GM18868 (cell line): ENCODE data around the gene DHX30.

ENCODE experiments used
- ATAC-seq: cut with Tn5 transposase; IDR thresholded peaks from one replicate; pipeline ENCODE4 v1.9.1; 2021; ENCODE audit warnings: mild to moderate bottlenecking, moderate library complexity; ENCODE audit not compliant: unreplicated experiment

The DHX30 gene

DNA sequence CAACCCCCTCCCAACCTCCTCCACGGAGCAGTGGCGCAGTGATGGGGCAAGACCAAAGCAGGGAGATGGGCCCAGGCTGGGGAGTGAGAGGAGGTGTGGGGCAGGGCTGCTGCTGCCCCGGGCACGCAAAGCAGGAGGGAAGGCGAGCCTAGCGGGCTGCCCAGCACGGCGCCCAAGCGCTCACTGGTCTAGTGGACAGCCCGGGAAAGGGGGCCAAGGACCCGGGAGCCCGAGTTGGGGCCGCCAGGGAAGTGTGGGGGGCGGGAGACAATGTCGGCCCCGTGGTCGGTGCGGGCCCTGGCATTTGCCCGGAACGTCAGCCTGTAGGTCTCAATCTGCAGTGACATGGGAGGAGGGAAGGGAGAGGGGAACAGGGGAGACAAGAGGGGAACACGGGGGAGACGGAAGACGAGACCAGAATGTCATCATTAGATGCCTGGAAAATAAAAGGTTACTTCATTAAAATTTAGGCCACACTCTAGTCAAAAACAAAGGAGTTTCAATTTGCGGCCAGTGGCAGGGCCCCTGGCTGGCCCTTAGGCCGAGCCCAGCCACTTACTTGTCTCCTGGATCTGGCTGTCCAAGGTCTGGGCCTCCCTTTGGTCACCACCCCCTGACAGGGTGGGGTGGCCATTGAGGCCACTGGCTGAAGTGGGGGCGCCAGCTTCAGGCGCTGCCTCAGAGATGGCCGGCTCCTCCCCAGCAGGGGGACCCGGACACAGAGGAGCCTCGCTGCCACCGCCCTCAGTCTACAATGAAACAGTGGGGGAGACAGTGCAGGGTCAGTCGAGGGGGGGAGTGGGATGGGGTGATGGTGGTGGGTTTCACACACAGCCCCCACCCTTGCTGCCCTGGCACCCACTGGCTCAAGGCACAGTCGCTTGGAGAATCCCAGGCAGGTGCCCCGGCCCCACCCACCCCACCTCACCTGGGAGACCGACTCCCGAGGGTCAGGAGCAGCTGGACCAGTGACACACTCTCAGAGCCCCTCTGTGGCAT lies 50.0 kb downstream of the DHX30 start:
- ATAC-seq: no peak

DNA sequence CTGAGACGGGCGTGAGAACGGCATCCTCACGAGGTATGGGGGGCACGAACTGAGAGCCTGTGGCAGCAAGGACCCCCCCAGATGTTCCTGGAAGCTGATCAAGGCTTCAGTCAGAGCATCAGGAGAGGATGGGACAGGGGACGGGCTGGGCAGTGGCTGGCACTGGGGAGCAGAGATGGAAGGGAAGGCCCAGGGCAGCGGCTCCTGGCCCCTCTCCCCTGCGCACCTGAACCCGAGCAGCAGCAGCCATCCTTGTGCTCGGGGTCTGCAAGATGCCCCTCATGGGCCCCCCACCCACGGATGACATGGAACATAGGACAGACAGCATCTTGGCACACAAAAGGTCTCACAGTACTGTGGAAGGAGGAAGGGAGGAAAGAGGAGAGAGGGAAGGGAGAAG lies 51.3 kb downstream of the DHX30 start:
- no peak for ATAC-seq

DNA sequence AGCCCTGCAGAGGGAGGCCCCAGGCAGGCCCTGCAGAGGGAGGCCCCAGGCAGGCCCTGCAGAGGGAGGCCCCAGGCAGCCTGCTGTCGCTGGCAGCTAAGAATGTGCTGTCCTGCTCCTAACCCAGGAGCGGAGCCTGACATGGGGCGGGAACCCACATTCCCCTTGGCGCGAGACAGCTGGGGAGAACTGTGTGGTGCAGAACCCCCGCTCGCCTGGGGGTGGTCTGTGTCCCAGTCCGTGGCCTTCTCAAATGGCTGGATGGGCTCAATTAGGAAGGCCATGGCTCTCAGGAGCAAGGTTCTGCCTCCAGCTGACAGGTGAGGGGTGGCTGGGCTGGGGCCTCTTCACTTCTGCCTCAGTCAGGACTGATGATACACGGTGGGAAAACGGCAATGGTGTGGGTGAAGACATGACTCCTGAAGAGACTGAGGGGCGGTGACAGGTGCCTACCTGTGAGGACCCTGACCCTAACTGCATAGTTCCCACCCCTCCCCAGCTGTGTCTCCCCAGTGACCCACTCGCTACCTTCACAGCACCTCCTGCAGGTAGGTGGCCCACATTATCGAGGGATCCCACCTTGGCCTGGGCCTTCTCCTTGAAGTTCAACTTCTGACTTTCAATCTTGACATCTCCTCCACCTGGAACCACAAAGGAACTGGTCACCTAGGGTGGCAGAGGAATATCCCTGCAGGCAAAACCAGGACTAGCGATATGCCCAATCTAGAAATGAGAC lies 52.0 kb downstream of the DHX30 start:
- no peak for ATAC-seq

DNA sequence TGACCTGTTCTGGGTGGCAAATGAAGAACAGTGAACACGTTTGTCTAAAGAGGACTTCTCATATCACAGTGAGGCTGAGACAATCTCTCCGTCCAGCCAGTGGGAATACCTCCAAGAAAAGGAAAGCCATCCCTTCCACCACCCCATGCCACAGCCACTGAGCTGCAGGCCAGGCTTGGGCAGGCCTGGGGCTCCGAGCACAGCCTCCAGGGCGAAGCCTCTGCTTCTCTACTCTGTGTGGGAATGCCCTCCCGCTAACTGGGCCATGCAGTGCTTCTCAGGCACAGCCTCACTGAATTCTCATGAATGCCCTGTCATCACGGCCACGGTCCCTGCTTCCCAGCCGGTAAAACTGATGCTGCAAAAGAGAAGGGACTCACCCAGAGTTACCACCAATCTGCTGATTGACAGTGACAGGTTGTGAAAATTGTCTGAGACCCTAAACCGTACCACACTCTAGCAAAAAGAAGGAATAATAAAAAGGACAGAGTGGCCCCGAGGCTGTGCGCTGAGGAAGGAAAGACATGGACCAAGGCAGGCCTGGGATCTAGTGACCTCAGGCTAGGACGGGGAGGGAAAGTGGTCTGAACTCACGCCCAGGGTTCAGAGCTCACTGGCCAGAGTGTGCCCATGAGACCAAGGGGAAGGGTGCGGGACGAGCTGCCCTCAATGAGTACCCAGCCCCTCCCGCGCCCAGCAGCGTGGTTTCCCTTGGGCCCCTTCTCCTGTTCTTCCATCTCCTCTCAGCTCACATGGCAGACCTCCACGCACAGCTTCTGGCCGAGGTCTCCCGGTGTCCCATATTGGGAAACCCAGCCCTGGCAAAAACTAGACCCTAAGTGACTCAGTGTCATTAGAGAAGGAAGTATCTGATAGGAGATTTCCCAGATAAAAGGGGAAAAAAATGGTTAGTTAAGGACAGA lies 52.8 kb downstream of the DHX30 start:
- no peak for ATAC-seq

DNA sequence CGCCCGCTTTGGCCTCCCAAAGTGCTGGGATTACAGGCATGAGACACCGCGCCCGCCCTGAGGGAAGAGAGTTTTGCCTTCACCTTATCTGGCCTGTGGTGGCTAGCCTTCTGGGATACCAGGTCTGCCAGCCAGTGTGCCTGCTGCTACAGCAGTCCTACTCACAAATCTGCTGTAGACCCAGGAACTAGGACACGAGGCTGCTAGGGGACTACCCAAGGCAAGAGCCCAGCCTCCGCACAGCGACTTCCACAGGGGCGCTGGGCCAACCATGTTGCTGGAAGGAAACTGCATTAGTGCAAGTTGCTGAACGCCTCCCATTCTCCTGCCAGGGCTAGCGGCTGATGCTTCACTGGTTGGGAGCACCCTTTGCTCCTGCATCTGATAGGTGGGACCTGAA lies 53.7 kb downstream of the DHX30 start:
- no peak for ATAC-seq

DNA sequence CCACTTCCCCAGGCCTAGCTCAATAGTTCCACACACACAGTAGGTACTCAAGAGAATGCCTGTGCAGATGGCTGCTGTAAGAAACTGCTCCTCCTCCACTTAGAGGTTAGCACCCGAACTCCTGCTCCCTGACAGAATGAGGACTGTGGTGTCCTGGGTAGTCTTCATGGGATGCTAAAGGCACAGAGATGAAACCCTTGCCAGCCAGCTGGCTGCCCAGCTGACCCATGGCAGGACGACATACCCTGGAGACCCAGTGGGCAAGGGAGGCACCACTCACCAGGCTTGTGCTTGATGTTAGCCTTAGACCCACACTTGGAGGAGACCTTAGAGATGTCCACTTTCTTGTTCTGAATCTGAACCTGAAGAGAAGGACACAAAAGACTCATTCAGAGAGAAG lies 54.2 kb downstream of the DHX30 start:
- no peak for ATAC-seq

DNA sequence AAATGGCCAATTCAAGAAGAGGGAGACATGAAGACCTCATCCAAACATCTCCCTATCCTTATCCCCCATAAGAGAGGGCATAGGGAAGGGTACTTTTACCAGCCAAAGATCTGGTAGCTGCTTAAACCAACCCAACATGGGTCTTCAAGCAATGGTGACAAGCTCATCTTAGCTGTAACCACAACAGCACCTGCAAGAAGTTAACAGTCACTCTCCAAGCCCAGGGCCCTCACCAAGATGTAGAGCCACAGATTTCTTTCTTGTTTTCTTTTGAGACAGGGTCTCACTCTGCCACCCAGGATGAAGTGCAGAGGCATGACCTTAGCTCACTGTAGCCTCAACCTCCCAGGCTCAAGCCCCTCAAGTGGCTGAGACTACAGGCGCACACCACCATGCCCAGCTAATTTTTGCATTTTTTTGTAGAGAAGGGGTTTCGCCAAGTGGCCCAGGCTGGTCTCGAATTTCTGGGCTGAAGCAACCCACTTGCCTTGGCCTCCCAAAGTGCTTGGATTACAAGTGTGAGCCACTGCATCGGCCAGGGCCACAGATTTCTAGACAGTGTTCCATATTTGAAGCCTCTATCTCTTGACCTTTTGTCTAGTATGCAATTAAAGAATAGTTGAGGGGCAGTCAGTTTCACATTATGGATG lies 57.1 kb downstream of the DHX30 start:
- no peak for ATAC-seq

DNA sequence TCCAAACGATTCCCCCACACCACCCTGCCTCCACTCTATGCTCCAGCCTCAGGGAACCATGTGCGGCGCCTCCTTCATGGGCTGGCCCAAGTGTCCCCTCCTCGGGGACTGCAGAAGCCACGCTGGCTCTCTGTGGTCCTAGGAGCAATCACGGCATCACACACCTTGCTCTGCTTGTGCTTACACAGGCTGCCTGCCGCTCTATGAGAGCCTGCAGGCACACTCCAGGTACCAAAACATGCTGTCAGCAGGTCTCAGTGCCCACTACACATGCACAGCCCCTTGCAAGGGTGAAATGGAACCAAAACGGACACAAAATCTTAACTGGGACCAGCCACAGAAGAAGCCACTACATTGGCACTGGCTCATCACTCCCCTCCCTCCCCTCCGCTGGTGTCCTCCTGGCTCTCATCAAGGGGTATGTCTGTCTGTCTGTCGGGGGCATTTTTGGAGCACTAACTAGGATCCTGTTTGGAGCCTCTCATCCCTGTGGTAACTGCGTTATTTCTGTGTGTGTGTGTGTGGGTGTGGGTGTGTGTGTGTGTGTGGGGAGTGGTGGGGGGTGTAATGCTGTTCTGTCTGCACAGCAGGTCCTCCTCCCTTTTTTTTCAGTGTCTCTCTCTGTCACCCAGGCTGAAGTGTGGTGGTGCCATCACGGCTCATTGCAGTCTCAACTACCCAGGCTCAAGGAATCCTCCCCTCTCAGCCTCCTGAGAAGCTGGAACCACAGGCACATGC lies 60.6 kb downstream of the DHX30 start:
- no peak for ATAC-seq

DNA sequence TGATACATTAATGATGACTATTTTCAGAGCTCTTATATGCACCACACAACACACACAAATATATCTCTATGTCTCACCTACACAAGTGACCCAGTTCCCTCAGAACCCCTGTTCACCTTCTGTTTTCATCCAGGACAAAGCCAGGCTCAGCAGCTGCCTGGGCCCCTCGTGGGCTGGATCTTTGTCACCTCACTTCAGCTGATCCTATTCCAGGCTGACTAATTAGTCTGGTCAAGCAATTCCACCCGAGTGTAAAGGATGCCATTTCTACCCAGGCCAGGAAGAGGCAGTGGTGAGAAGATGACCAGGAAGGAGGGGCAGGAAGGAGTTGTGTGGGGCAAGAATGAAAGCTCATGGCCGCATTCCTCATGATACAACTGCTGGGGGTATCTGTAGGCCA lies 62.3 kb downstream of the DHX30 start:
- no peak for ATAC-seq

DNA sequence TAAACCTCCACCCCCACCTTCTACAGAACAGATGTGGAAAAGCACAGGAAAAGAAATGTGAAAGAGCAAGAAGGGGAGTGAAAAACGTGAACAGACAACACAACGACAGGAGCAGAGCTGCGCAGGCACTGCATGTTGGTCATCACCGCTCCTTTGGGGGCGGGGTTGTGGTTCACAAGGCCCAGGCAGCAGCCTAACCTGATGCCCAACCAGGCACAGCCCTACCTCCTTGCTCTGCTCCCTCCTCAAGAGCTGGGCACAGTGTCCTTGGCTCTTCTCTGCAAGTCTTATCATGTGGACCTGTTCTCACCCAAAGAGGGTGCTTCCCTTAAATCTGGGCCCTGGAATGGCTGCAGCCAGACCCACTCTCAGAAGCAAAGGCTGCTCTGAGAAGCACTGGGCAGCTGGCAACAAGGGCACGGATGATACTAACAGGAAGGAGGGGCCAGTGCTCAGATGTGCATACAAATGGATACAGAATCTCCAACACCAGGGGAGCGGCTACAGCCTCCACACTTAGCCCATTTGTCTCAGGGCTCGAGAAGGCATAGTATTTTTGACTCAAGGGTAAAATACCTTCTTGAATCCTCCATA lies 64.6 kb downstream of the DHX30 start:
- no peak for ATAC-seq

DNA sequence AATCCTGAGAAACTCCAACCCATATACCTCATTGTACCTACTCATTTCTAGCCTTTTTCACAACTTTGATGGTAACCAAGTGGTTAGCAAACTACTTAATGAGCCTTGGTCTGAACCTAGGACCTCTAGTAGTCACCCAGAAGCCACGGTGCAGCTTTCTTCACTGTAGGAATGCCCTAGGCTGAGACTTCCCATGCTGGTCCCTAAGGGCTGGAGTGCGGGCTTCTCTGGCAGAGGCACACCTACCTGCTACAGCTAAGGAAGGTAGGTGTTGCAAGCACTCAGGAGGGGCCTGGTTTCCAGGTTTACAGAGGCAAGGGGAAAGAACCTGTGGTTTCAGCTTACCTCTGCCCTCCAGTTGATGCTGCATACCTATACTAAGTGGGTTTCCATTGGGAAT lies 65.4 kb downstream of the DHX30 start:
- ATAC-seq: no peak

DNA sequence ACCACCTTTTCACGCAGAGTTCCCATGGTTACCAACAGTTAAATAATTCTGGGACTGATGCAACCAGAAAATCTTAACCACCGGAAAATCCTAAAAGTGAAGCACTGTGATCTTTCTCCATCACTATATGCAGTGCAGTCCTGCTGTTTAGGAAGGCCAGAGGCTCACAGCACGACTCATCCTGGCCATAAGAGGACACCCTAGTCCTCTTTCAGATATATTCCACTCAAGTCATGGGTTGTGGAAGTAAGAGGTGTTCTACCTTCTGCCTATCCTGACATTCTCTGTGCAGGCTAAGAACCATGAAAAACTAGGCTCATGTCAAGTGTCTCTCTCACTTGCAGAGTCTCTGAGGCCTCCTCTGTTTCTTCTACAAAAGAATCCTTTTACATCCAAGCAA lies 67.2 kb downstream of the DHX30 start:
- ATAC-seq: no peak

DNA sequence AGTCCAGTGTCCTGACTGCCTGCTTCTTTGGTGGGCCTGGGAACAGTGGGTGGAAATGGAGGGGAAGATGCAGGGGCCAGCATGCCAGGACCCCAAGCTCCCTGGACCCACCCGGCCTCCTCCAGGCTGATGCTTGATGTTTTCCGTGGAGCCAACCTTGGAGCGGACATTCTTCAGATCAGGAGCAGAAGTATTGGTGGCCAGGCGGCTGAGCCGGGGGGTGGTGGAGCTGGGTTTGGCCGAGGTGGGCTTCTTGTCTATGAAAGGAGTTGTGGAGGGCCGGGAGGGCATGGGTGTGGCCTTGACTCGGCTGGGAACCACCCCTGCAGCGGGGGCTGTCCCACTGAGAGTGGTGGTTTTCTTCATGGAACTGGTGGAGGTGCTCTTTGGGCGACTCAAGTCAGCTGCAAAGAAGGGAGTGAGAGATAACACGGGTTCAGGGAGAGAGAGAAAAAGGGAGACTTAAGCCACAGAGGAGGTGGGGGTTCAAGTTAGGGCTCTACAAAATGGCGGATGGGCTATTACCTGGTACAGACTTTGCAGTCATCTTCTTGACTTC lies 67.8 kb downstream of the DHX30 start:
- ATAC-seq: no peak

DNA sequence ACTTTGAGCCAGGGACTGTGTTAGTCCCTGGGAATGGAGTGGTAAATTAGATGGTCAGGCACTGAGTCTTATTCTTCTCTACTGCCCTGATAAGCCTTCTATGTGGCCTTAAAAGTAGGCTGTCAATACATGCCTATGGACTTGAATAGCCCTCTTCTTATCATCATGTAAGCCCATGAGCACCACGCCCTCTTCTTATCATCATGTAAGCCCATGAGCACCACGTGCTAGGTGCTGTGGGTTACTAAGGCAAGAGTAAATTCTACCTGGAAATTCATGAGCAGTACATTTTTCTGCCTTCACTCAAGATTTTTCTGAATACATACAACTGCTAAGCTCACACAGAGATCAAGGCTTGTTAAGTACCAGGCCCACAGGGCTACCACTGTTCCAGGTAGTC lies 68.5 kb downstream of the DHX30 start:
- ATAC-seq: no peak

DNA sequence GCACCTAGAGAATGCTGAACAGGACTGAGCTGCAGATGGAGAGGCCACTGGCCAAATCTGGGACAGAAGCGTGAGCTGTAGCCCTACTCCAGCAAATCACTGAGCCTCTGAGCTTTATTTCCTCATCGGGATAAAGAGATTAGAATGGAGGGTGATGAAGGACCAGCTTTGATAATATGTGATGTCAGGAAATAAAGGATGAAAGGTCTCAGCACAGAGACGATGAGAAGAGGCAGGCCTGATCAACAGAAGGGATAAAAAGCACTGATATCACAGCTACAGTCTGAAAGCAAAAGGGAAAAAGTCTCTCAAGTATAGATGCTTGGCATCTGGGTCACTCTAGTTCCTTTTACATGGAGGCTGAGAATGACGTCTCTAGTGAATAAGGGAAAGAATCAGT lies 70.0 kb downstream of the DHX30 start:
- ATAC-seq: no peak

DNA sequence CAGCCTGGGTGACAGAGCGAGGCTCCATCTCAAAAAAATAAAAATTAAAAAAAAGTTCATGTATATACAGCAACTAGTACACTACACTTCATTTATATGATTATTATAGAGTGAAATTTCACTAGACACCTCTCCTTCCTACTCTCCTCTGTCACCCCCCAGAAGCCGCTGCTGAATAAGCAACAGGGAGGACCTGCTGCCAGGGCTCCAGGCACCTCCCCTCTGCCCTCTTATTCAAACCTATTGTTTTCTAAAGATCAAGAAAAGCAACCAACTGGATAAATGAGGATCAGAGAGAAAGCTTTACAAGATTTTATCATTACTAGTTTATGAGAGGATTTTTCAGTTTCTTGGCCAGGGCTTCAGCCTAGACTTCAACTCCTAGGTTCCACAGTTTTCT lies 71.5 kb downstream of the DHX30 start:
- ATAC-seq: no peak

DNA sequence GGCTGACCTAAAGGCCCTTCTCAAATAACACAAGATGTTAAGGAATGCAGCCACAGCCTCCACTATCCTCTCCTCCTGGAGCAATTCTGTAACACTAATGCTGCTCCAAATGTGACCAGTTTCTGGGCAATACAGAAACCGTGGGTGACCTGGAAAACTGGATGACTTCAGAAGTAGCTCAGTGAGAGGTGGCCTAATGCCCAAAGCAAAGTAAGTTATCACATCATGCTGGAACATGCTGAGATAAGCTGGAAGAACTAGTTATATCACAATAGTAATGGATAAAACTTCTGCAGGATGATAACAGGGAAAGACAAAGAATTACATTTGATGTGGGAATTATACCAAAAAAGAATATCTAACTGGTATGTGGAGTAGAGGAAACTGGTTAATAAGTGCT lies 72.0 kb downstream of the DHX30 start:
- ATAC-seq: no peak

DNA sequence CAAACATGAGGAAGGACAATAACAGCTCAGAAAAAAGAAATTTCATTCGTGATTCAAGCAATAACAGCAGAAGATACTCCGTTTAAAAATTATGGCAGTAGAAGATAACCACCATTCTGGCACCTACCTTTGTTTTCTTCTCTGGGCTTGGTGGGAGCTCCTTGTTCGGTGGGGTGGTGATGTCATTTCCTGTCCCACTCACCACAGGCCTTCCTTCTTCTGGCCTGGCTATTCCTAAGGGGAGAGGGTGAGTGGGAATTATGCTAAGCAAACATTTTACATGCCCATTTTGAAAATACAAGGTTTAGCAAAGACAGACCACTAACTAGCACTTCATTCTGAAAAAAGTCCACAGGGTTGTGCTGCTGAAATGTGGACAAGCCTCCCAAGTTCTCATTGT lies 74.4 kb downstream of the DHX30 start:
- no peak for ATAC-seq

DNA sequence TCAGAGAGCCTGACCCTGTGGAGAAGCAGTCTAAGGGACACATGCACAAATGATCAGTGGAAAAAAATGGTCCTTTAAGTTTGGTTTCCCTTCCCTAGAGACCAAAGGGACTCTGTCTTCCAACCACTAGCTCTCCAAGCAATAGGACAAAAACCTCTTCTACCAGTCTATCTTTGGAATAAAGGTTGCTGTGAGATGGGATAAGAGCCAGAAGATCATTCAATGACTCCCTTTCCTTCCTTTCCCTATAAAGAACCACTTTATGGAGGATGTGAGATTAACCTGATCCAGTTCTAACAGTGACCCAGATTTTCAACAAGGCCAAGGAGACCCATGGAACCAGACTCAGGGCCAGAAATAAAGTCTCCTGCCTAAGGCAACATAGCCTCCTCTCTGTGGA lies 74.8 kb downstream of the DHX30 start:
- ATAC-seq: no peak
